Vagina (tissue), 2 donors: ENCODE results near the gene ADK.

Experiments
- CTCF ChIP-seq, 3 experiments: fragments of 450-650 bp in 2 of 3; fragments of 200-600 bp in 1 of 3; sonication (generic) in 1 of 3; IDR thresholded peaks; one replicate each; pipeline ENCODE4 v1.5.1; 2017 to 2019; ENCODE audit warnings: antibody characterized with exemption in 3 of 3, mild to moderate bottlenecking in 2 of 3, moderate library complexity in 2 of 3
- POLR2A ChIP-seq, 2 donors: fragments of 450-650 bp; IDR thresholded peaks; one replicate each; pipeline ENCODE4 v1.6.1; 2017; ENCODE audit warnings: antibody characterized with exemption in 2 of 2, mild to moderate bottlenecking in 2 of 2, moderate library complexity in 2 of 2
- POLR2AphosphoS5 ChIP-seq, 2 donors: sonication (generic); formaldehyde crosslinking; IDR thresholded peaks; one replicate each; pipeline ENCODE4 v1.9.0; 2017; ENCODE audit warnings: antibody characterized with exemption in 2 of 2, mild to moderate bottlenecking in 2 of 2, low read depth in 1 of 2; ENCODE audit not compliant: insufficient read depth in 1 of 2

- TF ChIP-seq CTCF (IDR thresholded peaks at IDR 0.05) (no peak), POLR2A (IDR thresholded peaks at IDR 0.05) (no peak), POLR2AphosphoS5 (IDR thresholded peaks at IDR 0.05; ENCODE audit: insufficient read depth in 1 of 2, low read depth in 1 of 2) (no peak)
These were observed 424.9 kb downstream of the ADK start for GRCh38 chr10:74575912-74576311.
